Neural progenitor cell (in vitro differentiated cells): Measurements from ENCODE around the gene MIB1. TPM values are rescaled to one million over a fixed set of nuclear protein-coding genes. Genes with fewer than 3 reads are reported as not detected.
A peak's percentile ranks its signal among the peaks of the same experiment; 100 is the strongest.

Source experiments
- DNase-seq: peaks from one replicate; pipeline ENCODE4 v3.0.0-alpha.2; 2016; ENCODE audit warnings: low spot score
- H2AFZ ChIP-seq: fragments of 200-600 bp; sonication (generic); replicated peaks from 2 replicates; pipeline ENCODE4 v1.6.1; 2016; ENCODE audit warnings: antibody characterized with exemption
- H3F3A ChIP-seq: fragments of 200-600 bp; sonication (generic); 2 replicates; pipeline ENCODE4 v1.6.1; 2016; ENCODE audit warnings: antibody characterized with exemption, low read depth
- H3K27ac ChIP-seq: fragments of 200-600 bp; sonication (generic); 2 replicates; pipeline ENCODE4 v1.5.1; 2016; ENCODE audit warnings: mild to moderate bottlenecking
- H3K27me3 ChIP-seq: fragments of 200-600 bp; sonication (generic); 2 replicates; pipeline ENCODE4 v1.6.1; 2016; ENCODE audit warnings: mild to moderate bottlenecking, moderate library complexity
- H3K36me3 ChIP-seq: fragments of 200-600 bp; sonication (generic); 2 replicates; pipeline ENCODE4 v1.5.1; 2016
- H3K4me1 ChIP-seq: fragments of 200-600 bp; sonication (generic); 2 replicates; pipeline ENCODE4 v1.6.1; 2016; ENCODE audit warnings: mixed run types
- H3K4me2 ChIP-seq: fragments of 200-600 bp; sonication (generic); 2 replicates; pipeline ENCODE4 v1.6.1; 2016
- H3K4me3 ChIP-seq: fragments of 200-600 bp; sonication (generic); 2 replicates; pipeline ENCODE4 v1.5.1; 2016
- H3K79me2 ChIP-seq: fragments of 200-600 bp; sonication (generic); 2 replicates; pipeline ENCODE4 v1.6.1; 2016; ENCODE audit warnings: low read depth
- H3K9ac ChIP-seq: fragments of 200-600 bp; sonication (generic); 2 replicates; pipeline ENCODE4 v1.6.1; 2016
- H3K9me3 ChIP-seq: fragments of 200-600 bp; sonication (generic); 2 replicates; pipeline ENCODE4 v1.5.1; 2016; ENCODE audit warnings: low read depth
- H4K20me1 ChIP-seq: fragments of 200-600 bp; sonication (generic); 2 replicates; pipeline ENCODE4 v1.6.1; 2016; ENCODE audit warnings: low read depth
- H3K27ac Mint-ChIP-seq: 3 replicates; pipeline ENCODE4 v1.8.0; 2021; ENCODE audit warnings: mixed read lengths
- H3K27me3 Mint-ChIP-seq: 2 replicates; pipeline ENCODE4 v1.8.0; 2022; ENCODE audit warnings: low read depth, mild to moderate bottlenecking, inconsistent platforms, moderate library complexity, mixed read lengths; ENCODE audit not compliant: insufficient read depth
- H3K36me3 Mint-ChIP-seq: 3 replicates; pipeline ENCODE4 v1.8.0; 2021; ENCODE audit warnings: mixed read lengths
- H3K4me1 Mint-ChIP-seq: 3 replicates; pipeline ENCODE4 v1.8.0; 2021; ENCODE audit warnings: mixed read lengths
- H3K4me3 Mint-ChIP-seq: 3 replicates; pipeline ENCODE4 v1.8.0; 2021; ENCODE audit warnings: mild to moderate bottlenecking, moderate library complexity, mixed read lengths
- H3K9me3 Mint-ChIP-seq: 3 replicates; pipeline ENCODE4 v1.8.0; 2020; ENCODE audit warnings: mixed read lengths
- CTCF ChIP-seq: fragments of 200-600 bp; sonication (generic); IDR thresholded peaks from 2 replicates; pipeline ENCODE4 v1.5.1; 2017; ENCODE audit warnings: antibody characterized with exemption, mild to moderate bottlenecking
- EZH2 ChIP-seq: fragments of 200-600 bp; sonication (generic); IDR thresholded peaks from 2 replicates; pipeline ENCODE4 v1.6.1; 2017; ENCODE audit warnings: antibody characterized with exemption, mild to moderate bottlenecking, moderate library complexity
- EZH2phosphoT487 ChIP-seq: fragments of 200-600 bp; sonication (generic); IDR thresholded peaks from 2 replicates; pipeline ENCODE4 v1.6.1; 2017; ENCODE audit warnings: antibody characterized with exemption
- total RNA-seq: library from RNA; depleted of rRNA; stranded (reverse); fragments of >200 nt; gene quantifications from 2 replicates; pipeline ENCODE4 v1.2.3, GENCODE V29; 2015; ENCODE audit warnings: low replicate concordance

MIB1 gene
- total RNA-seq, 1 donor from 2014 or later: 112 TPM

GRCh38 chr18:21701621-21702020 lies 39.0 kb upstream of the MIB1 start:
- H3K36me3 ChIP-seq: no peaks in the 10 kb centered on the region
- Mint-ChIP-seq H3K4me3 (no peak overlapping the region), H3K27me3 (peaks cover 4% of the 10 kb centered on the region), H3K27ac (no peak overlapping the region), H3K36me3 (peaks cover 15% of the 10 kb centered on the region), H3K4me1 (peaks cover 13% of the 10 kb centered on the region), H3K9me3 (peaks cover 10% of the 10 kb centered on the region)
- no peak overlapping the region for H3K4me2 ChIP-seq
- H4K20me1 ChIP-seq: no peaks in the 10 kb centered on the region
- H3K27me3 ChIP-seq: peaks cover 14% of the 10 kb centered on the region
- H3K79me2 ChIP-seq: no peaks in the 10 kb centered on the region
- H3K4me1 ChIP-seq: peaks cover 4% of the 10 kb centered on the region
- no peak overlapping the region for H3K4me3 ChIP-seq
- TF ChIP-seq EZH2phosphoT487 (no peak), CTCF (no peak), EZH2 (no peak)
- no peak overlapping the region for H3K27ac ChIP-seq
- H3F3A ChIP-seq: peaks cover 27% of the 10 kb centered on the region
- H2AFZ ChIP-seq: no peak overlapping the region
- no peak overlapping the region for H3K9ac ChIP-seq
- H3K9me3 ChIP-seq: no peaks in the 10 kb centered on the region
- no peak for DNase-seq

GRCh38 chr18:21702602-21703001 lies 38.0 kb upstream of the MIB1 start:
- peaks cover 13% of the 10 kb centered on the region for H3K4me1 Mint-ChIP-seq
- peaks cover 15% of the 10 kb centered on the region for H3K36me3 Mint-ChIP-seq
- Histone ChIP-seq H2AFZ (no peak overlapping the region), H3K4me1 (peaks cover 4% of the 10 kb centered on the region), H3K9me3 (no peaks in the 10 kb centered on the region), H3K36me3 (no peaks in the 10 kb centered on the region), H3K4me2 (peak overlapping the region; percentile 76), H3K4me3 (no peak overlapping the region), H3K27ac (no peak overlapping the region), H3K27me3 (peaks cover 14% of the 10 kb centered on the region), H4K20me1 (no peaks in the 10 kb centered on the region), H3K79me2 (no peaks in the 10 kb centered on the region), H3F3A (peaks cover 27% of the 10 kb centered on the region), H3K9ac (no peak overlapping the region)
- TF ChIP-seq CTCF (no peak), EZH2 (no peak), EZH2phosphoT487 (no peak)
- DNase-seq: no peak
- H3K27me3 Mint-ChIP-seq: peaks cover 4% of the 10 kb centered on the region
- peak overlapping the region; percentile 92 for H3K4me3 Mint-ChIP-seq
- H3K9me3 Mint-ChIP-seq: peaks cover 10% of the 10 kb centered on the region
- no peak overlapping the region for H3K27ac Mint-ChIP-seq

- peaks cover 10% of the 10 kb centered on the region for H3K9me3 Mint-ChIP-seq
- H3K27me3 Mint-ChIP-seq: peaks cover 4% of the 10 kb centered on the region
- H3K4me1 Mint-ChIP-seq: peaks cover 13% of the 10 kb centered on the region
- H3K4me3 Mint-ChIP-seq: peak overlapping the region; percentile 92
- H3K27ac Mint-ChIP-seq: no peak overlapping the region
- Histone ChIP-seq H3K4me2 (peak overlapping the region; percentile 76), H3K4me1 (peaks cover 4% of the 10 kb centered on the region), H3K4me3 (peak overlapping the region; percentile 53), H3K9me3 (no peaks in the 10 kb centered on the region), H3F3A (peaks cover 27% of the 10 kb centered on the region), H3K36me3 (no peaks in the 10 kb centered on the region), H3K9ac (no peak overlapping the region), H3K27me3 (peaks cover 14% of the 10 kb centered on the region), H3K27ac (no peak overlapping the region), H2AFZ (peak overlapping the region; percentile 70), H3K79me2 (no peaks in the 10 kb centered on the region), H4K20me1 (no peaks in the 10 kb centered on the region)
- DNase-seq: no peak
- H3K36me3 Mint-ChIP-seq: peaks cover 13% of the 10 kb centered on the region
- no peak for TF ChIP-seq EZH2
Measured at GRCh38 chr18:21703241-21703820, 37.3 kb upstream of the MIB1 start.

- Histone ChIP-seq H3K4me1 (no peaks in the 10 kb centered on the region), H3K36me3 (no peaks in the 10 kb centered on the region), H3F3A (peaks cover 27% of the 10 kb centered on the region), H4K20me1 (no peaks in the 10 kb centered on the region), H3K9me3 (no peaks in the 10 kb centered on the region), H3K79me2 (no peaks in the 10 kb centered on the region), H2AFZ (peak within 1 kb of the TSS; percentile 70), H3K27me3 (peaks cover 14% of the 10 kb centered on the region), H3K4me3 (peak within 1 kb of the TSS; percentile 53), H3K27ac (no peak within 1 kb of the TSS), H3K9ac (no peak within 1 kb of the TSS), H3K4me2 (peak within 1 kb of the TSS; percentile 76)
- Mint-ChIP-seq H3K27ac (no peak within 1 kb of the TSS), H3K36me3 (peaks cover 9% of the 10 kb centered on the region), H3K4me3 (peak within 1 kb of the TSS; percentile 92), H3K27me3 (peaks cover 6% of the 10 kb centered on the region), H3K4me1 (peaks cover 9% of the 10 kb centered on the region), H3K9me3 (peaks cover 16% of the 10 kb centered on the region)
- TF ChIP-seq CTCF (peak; percentile 28), EZH2 (no peak), EZH2phosphoT487 (peak; percentile 23)
- peak; percentile 95 for DNase-seq
Measured at GRCh38 chr18:21704603-21705364, 35.8 kb upstream of the MIB1 start, which contains the start of gene ABHD3. TSS of gene ABHD3 (minus strand) at chr18:21704774. CDS start at chr18:21704665, 109 bp downstream.
